ENCODE measurements around the gene DHODH.

DNA sequence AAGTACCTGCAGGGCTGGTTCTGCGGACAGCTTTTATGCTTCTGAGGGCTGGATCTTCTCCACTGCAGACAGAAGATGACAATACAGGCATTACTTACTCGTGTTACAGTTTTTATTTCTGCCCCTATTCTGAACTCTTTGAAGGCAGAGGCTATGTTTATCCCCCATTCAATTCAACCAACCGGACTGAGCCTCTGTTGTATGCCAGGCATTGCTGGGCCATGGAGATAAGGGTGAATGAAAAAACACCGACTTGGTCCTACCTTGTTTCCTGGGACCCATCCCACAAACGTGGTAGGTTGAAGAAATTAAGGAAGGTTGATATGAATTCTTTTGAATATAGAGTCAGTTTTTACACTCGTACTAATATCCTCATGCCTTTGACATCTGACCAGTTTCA is 35.8 kb downstream of the DHODH start:
- TF ChIP-seq, protein P1, sequence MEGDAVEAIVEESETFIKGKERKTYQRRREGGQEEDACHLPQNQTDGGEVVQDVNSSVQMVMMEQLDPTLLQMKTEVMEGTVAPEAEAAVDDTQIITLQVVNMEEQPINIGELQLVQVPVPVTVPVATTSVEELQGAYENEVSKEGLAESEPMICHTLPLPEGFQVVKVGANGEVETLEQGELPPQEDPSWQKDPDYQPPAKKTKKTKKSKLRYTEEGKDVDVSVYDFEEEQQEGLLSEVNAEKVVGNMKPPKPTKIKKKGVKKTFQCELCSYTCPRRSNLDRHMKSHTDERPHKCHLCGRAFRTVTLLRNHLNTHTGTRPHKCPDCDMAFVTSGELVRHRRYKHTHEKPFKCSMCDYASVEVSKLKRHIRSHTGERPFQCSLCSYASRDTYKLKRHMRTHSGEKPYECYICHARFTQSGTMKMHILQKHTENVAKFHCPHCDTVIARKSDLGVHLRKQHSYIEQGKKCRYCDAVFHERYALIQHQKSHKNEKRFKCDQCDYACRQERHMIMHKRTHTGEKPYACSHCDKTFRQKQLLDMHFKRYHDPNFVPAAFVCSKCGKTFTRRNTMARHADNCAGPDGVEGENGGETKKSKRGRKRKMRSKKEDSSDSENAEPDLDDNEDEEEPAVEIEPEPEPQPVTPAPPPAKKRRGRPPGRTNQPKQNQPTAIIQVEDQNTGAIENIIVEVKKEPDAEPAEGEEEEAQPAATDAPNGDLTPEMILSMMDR (IDR thresholded peaks at IDR 0.05), result no peak
- TF ChIP-seq POLR2A (IDR thresholded peaks at IDR 0.05), result no peak
- no peak for TF ChIP-seq POLR2AphosphoS5 (IDR thresholded peaks at IDR 0.05; ENCODE audit: insufficient read depth in 1 of 2, low read depth in 1 of 2)

Data from vagina (tissue), 2 donors.